Measurements from ENCODE around the gene MYMX. TPM values are rescaled to one million over a fixed set of nuclear protein-coding genes. Genes with fewer than 3 reads are reported as not detected.
"Not testable (repeated sequence)": the region's sequence is repeated elsewhere in the genome, so short reads cannot be mapped to it uniquely, and the experiment has no call there.

MYMX gene
- total RNA-seq, 1 experiment from 2014 or later = 0.53 TPM

DNA sequence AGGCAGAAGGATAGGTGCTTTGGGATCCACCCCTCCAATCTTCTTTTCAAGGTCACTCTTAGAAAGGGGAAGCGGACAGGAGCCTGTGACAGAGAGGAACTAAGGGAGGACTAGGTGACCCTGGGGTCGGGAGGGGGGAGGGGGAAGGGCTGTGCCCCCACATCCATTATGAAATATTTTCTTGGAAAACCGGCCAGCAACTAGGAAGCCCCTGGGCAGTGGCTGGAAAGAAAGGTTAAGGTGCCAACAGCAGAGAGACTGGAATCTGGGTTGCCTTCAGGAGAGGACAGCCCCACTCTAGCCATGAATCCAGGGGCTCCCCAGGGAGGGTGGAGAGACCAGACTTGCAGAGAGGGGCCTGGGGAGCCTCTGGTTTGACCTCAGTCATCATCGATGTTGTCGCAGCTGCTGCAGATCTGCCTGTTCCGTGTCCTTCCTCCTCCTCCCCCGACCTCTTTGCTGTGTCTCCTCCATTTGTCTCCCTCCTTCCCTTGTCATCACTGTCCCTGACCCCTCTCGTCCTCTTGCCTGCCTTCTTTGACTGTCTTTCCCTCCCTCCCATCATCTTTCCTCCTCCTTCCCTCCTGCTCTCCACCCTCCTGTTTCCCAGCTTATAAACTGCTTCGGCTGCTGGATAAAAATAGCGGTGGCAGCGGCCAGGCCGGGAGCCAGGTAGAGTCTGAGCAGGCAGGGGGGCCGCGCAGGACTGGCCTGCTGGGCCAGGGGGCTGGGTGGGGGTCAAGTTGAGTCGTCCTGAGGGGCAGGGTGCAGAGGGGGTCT, 9.8 kb downstream of the MYMX start:
- H3K4me1 ChIP-seq (replicated peaks) = peaks cover 25% of the 10 kb centered on the region
- H3K27ac ChIP-seq = no peak overlapping the region
- no peak for DNase-seq (ENCODE audit: low read depth in 1 of 2, low spot score in 2 of 2)
- 0 out of 2 replicates have a peak, but pooled peaks cover 2% of the 10 kb centered on the region for H3K9me3 ChIP-seq (replicated peaks)
- no peaks in the 10 kb centered on the region for H3K36me3 ChIP-seq
- H3K27me3 ChIP-seq (replicated peaks) = no peaks in the 10 kb centered on the region
- H3K4me3 ChIP-seq = no peak overlapping the region

DNA sequence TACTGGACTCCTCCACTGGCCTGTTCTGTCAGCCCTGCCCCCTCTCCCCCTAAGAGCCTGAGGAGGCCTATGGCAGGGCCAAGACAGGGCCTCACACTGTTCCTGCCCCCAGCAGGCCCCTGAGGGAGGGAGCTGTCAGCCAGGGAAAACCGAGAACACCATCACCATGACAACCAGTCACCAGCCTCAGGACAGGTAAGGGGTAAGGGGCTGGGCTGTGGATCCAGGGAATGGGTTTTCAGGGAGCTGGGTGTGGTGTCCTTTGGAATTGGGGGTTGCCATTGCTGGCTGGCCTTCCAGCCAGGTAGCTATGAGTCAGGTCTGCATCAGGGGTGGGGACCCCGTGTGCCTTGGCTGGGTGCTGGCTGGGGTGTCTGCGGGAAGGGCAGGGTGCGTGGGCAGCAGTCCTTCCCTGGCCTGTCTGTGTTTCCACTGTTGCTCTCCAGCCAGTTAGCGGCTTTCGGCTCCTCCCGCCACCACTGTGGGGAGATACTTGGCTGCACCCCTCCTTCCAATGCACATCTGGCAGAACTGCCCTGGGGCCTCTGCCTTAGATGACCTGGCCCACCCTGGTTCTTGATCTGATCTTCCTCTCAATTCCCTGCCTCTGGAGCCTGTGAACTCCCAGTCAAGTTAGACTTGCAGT, 10.5 kb downstream of the MYMX start:
- no peak for DNase-seq (ENCODE audit: low read depth in 1 of 2, low spot score in 2 of 2)
- Histone ChIP-seq H3K36me3 (0 out of 2 replicates have a peak, but pooled peaks cover 5% of the 10 kb centered on the region), H3K27ac (no peak overlapping the region), H3K27me3 (replicated peaks) (no peaks in the 10 kb centered on the region), H3K4me1 (replicated peaks) (peaks cover 19% of the 10 kb centered on the region), H3K9me3 (replicated peaks) (0 out of 2 replicates have a peak, but pooled peaks cover 2% of the 10 kb centered on the region), H3K4me3 (no peak overlapping the region)

- Histone ChIP-seq H3K4me1 (replicated peaks) (peaks cover 12% of the 10 kb centered on the region), H3K27ac (no peak overlapping the region), H3K27me3 (replicated peaks) (no peaks in the 10 kb centered on the region)
Measured at GRCh38 chr6:44228031-44228430, 11.3 kb downstream of the MYMX start.

GRCh38 chr6:44228433-44228832, 11.7 kb downstream of the MYMX start:
- Histone ChIP-seq H3K27me3 (replicated peaks) (no peaks in the 10 kb centered on the region), H3K4me1 (replicated peaks) (peaks cover 10% of the 10 kb centered on the region), H3K4me3 (no peak overlapping the region), H3K9me3 (replicated peaks) (0 out of 2 replicates have a peak, but pooled peaks cover 2% of the 10 kb centered on the region), H3K27ac (no peak overlapping the region), H3K36me3 (0 out of 2 replicates have a peak, but pooled peaks cover 5% of the 10 kb centered on the region)
- DNase-seq (ENCODE audit: low read depth in 1 of 2, low spot score in 2 of 2) = no peak

More at GRCh38 chr6:44228031-44228430, 11.3 kb downstream of the MYMX start:
- Histone ChIP-seq H3K36me3 (0 out of 2 replicates have a peak, but pooled peaks cover 5% of the 10 kb centered on the region), H3K9me3 (replicated peaks) (0 out of 2 replicates have a peak, but pooled peaks cover 2% of the 10 kb centered on the region), H3K4me3 (no peak overlapping the region)
- DNase-seq (ENCODE audit: low read depth in 1 of 2, low spot score in 2 of 2) = no peak

- no peak for DNase-seq (ENCODE audit: low read depth in 1 of 2, low spot score in 2 of 2)
Measured at GRCh38 chr6:44228836-44229235, 12.1 kb downstream of the MYMX start.

DNA sequence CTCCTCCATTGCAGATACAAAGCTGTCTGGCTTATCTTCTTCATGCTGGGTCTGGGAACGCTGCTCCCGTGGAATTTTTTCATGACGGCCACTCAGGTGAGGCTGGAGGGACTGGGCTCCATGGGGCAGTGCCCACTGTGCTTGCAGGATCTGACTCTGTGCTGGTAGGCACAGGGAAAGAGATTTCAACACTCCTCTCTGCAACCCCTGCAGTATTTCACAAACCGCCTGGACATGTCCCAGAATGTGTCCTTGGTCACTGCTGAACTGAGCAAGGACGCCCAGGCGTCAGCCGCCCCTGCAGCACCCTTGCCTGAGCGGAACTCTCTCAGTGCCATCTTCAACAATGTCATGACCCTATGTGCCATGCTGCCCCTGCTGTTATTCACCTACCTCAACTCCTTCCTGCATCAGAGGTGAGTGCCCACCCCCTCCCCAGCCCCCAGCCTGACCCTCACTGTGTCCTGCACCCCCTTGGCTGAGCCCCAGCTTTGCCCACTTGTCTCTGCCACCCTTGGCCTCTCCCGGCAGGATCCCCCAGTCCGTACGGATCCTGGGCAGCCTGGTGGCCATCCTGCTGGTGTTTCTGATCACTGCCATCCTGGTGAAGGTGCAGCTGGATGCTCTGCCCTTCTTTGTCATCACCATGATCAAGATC, 12.8 kb downstream of the MYMX start:
- Histone ChIP-seq H3K36me3 (0 out of 2 replicates have a peak, but pooled peaks cover 5% of the 10 kb centered on the region), H3K27me3 (replicated peaks) (no peaks in the 10 kb centered on the region), H3K4me3 (no peak overlapping the region), H3K4me1 (replicated peaks) (peaks cover 3% of the 10 kb centered on the region; the same call in 1 of the 2 replicates), H3K27ac (no peak overlapping the region), H3K9me3 (replicated peaks) (no peaks in the 10 kb centered on the region)
- DNase-seq (ENCODE audit: low read depth in 1 of 2, low spot score in 2 of 2) = no peak

More at GRCh38 chr6:44228836-44229235, 12.1 kb downstream of the MYMX start:
- peaks cover 6% of the 10 kb centered on the region for H3K4me1 ChIP-seq (replicated peaks)
- H3K27ac ChIP-seq = no peak overlapping the region
- no peaks in the 10 kb centered on the region for H3K27me3 ChIP-seq (replicated peaks)
- H3K9me3 ChIP-seq (replicated peaks) = no peaks in the 10 kb centered on the region
- H3K36me3 ChIP-seq = 0 out of 2 replicates have a peak, but pooled peaks cover 5% of the 10 kb centered on the region
- no peak overlapping the region for H3K4me3 ChIP-seq

GRCh38 chr6:44230034-44230675, 13.4 kb downstream of the MYMX start:
- Histone ChIP-seq H3K9me3 (replicated peaks) (no peaks in the 10 kb centered on the region), H3K36me3 (0 out of 2 replicates have a peak, but pooled peaks cover 5% of the 10 kb centered on the region), H3K27ac (no peak overlapping the region), H3K27me3 (replicated peaks) (no peaks in the 10 kb centered on the region), H3K4me1 (replicated peaks) (peaks cover 8% of the 10 kb centered on the region; the same call in 1 of the 2 replicates), H3K4me3 (no peak overlapping the region)
- no peak for DNase-seq (ENCODE audit: low read depth in 1 of 2, low spot score in 2 of 2)

DNA sequence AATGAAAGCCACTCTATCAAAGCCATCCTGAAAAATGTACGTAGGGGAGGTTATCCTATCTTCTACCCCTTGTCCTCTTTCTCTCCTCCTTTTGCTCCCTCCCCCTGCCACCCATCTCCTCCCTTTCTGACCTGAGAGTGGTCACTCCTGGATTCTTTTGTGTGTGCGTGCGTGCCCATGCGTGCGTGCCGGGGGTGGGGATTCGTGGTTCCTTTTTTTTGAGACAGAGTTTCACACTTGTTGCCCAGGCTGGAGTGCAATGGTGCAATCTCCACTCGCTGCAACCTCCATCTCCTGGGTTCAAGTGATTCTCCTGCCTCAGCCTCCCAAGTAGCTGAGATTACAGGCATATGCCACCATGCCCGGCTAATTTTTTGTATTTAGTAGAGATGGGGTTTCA, 14.7 kb downstream of the MYMX start:
- H3K4me3 ChIP-seq; H3K27ac ChIP-seq; H3K27me3 ChIP-seq (replicated peaks); H3K9me3 ChIP-seq (replicated peaks); H3K36me3 ChIP-seq; DNase-seq (ENCODE audit: low read depth in 1 of 2, low spot score in 2 of 2); H3K4me1 ChIP-seq (replicated peaks): not testable (repeated sequence)

DNA sequence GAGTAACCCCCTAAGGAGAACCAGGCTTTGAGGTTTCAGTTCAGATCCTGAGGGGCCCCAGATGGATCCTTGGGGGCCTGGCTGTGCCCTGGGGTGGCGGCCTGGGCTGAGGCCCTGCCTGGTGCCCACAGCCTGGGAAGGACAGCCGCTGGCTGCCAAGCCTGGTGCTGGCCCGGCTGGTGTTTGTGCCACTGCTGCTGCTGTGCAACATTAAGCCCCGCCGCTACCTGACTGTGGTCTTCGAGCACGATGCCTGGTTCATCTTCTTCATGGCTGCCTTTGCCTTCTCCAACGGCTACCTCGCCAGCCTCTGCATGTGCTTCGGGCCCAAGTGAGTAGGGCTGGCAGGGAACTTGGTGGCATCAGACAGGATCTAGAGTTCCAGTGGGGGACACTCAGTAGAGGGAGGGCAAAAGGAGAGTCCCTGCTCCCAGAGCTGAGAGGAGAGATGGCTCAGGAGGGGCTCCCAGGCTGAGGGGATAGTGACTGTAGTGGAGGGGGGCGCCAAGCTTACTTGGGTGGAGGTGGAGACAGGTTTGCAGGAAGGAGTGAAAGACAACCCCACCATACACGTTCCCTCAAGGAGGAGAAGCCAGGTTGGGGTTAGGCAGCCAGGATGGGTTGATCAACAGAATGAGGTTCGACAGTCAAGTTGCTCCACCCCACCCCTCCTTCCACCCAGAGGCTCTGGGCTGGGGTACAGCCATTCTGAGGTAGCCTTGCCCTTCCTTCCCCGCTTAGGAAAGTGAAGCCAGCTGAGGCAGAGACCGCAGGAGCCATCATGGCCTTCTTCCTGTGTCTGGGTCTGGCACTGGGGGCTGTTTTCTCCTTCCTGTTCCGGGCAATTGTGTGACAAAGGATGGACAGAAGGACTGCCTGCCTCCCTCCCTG, 16.2 kb downstream of the MYMX start:
- H3K36me3 ChIP-seq = 0 out of 2 replicates have a peak, but pooled peaks cover 5% of the 10 kb centered on the region
- H3K4me1 ChIP-seq (replicated peaks) = peaks cover 19% of the 10 kb centered on the region
- DNase-seq (ENCODE audit: low read depth in 1 of 2, low spot score in 2 of 2) = no peak
- H3K27me3 ChIP-seq (replicated peaks) = no peaks in the 10 kb centered on the region
- H3K4me3 ChIP-seq = no peak overlapping the region
- H3K27ac ChIP-seq = no peak overlapping the region
- no peaks in the 10 kb centered on the region for H3K9me3 ChIP-seq (replicated peaks)

DNA sequence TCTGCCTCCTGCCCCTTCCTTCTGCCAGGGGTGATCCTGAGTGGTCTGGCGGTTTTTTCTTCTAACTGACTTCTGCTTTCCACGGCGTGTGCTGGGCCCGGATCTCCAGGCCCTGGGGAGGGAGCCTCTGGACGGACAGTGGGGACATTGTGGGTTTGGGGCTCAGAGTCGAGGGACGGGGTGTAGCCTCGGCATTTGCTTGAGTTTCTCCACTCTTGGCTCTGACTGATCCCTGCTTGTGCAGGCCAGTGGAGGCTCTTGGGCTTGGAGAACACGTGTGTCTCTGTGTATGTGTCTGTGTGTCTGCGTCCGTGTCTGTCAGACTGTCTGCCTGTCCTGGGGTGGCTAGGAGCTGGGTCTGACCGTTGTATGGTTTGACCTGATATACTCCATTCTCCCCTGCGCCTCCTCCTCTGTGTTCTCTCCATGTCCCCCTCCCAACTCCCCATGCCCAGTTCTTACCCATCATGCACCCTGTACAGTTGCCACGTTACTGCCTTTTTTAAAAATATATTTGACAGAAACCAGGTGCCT, 16.9 kb downstream of the MYMX start:
- Histone ChIP-seq H3K9me3 (replicated peaks) (no peaks in the 10 kb centered on the region), H3K4me1 (replicated peaks) (peaks cover 22% of the 10 kb centered on the region), H3K27ac (no peak overlapping the region)

DNA sequence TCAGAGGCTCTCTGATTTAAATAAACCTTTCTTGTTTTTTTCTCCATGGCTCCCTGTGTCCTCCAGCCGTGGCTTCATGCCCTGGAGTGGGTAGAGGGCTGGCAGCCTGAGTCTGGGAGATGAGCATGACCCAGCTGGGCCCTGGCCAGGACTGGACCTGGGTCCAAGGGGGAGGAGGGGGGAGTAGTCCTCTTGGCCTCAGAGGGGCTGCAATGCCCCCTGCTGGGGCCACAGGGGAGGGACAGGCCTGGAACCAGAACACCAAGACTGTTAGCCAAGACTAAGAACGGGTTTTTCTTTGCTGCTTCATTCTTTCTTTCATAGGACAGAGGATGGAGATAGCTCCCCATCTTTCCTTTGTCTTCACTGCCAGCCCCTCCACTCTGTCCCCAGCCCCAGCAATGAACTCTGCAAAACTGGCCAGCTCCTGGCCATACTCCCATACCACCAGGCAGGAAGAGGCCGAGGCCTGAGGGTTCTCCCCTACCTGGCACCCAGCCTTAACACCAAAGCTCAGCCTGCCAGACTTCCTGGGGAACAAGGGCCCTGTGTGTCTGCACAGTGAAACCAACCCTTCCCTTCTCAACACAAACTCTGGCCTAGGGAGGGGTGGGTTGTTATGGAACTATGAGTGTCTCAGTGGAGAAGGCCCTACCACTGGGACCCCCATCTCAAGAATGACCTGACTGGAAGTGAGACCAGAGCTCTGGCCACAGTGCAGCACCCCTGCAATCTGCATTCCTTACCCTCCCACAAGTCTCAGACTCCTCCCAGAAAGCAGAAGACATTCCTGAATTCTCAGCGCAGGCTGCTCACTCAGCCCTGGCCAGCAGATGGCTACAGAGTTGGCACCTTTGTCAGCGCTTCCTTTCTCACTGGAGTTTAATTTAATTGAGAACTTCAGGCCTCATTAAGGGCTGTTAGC, 17.6 kb downstream of the MYMX start:
- Histone ChIP-seq H3K4me3 (no peak overlapping the region), H3K4me1 (replicated peaks) (peaks cover 22% of the 10 kb centered on the region), H3K9me3 (replicated peaks) (no peaks in the 10 kb centered on the region), H3K27me3 (replicated peaks) (no peaks in the 10 kb centered on the region), H3K27ac (no peak overlapping the region), H3K36me3 (0 out of 2 replicates have a peak, but pooled peaks cover 5% of the 10 kb centered on the region)
- DNase-seq (ENCODE audit: low read depth in 1 of 2, low spot score in 2 of 2) = peak; percentile 50 to 73

More for the DNA sequence above, 16.9 kb downstream of the MYMX start:
- no peak overlapping the region for H3K4me3 ChIP-seq
- DNase-seq (ENCODE audit: low read depth in 1 of 2, low spot score in 2 of 2) = no peak
- H3K36me3 ChIP-seq = 0 out of 2 replicates have a peak, but pooled peaks cover 5% of the 10 kb centered on the region
- H3K27me3 ChIP-seq (replicated peaks) = no peaks in the 10 kb centered on the region
